Measurements from ENCODE around the gene DOCK2. TPM values are rescaled to one million over a fixed set of nuclear protein-coding genes. Genes with fewer than 3 reads are reported as not detected.

The DOCK2 gene
- total RNA-seq, 1 experiment from 2014 or later, result 4.6 TPM

GRCh38 chr5:169831331-169831730 is 194.3 kb downstream of the DOCK2 start (continued):
- TF ChIP-seq FOXP4 (CRISPR knock-in tag; IDR thresholded peaks at IDR 0.05), result no peak

GRCh38 chr5:169832304-169832703 is 195.2 kb downstream of the DOCK2 start:
- Mint-ChIP-seq H3K4me3 (no peak overlapping the region), H3K9me3 (no peaks in the 10 kb centered on the region), H3K4me1 (0 out of 2 replicates have a peak, but pooled peaks cover 1% of the 10 kb centered on the region), H3K36me3 (no peaks in the 10 kb centered on the region), H3K27ac (no peak overlapping the region), H3K27me3 (ENCODE audit: low read depth) (no peaks in the 10 kb centered on the region)
- CTCF ChIA-PET, result no interaction called here
- no peak for TF ChIP-seq JAZF1 (CRISPR knock-in tag; IDR thresholded peaks at IDR 0.05)
- TF ChIP-seq ZNF232 (CRISPR knock-in tag; IDR thresholded peaks at IDR 0.05), result no peak
- no peak for TF ChIP-seq ZNF416 (CRISPR knock-in tag; IDR thresholded peaks at IDR 0.05)
- no peak for TF ChIP-seq ARID4B (CRISPR knock-in tag; IDR thresholded peaks at IDR 0.05; ENCODE audit: borderline replicate concordance)
- TF ChIP-seq SP1 (CRISPR knock-in tag; conservative IDR thresholded peaks at IDR 0.05), result no peak
- TF ChIP-seq ZNF138 (CRISPR knock-in tag; conservative IDR thresholded peaks at IDR 0.05), result no peak
- no peak for TF ChIP-seq FOXP1 (CRISPR knock-in tag; IDR thresholded peaks at IDR 0.05; ENCODE audit: borderline replicate concordance)
- TF ChIP-seq STAT6 (CRISPR knock-in tag; conservative IDR thresholded peaks at IDR 0.05; ENCODE audit: low read depth), result no peak
- no peak for TF ChIP-seq GTF2I (CRISPR knock-in tag; conservative IDR thresholded peaks at IDR 0.05)
- no peak for TF ChIP-seq TEAD4 (CRISPR knock-in tag; IDR thresholded peaks at IDR 0.05)
- TF ChIP-seq E2F1 (CRISPR knock-in tag; IDR thresholded peaks at IDR 0.05), result no peak
- TF ChIP-seq MYBL2 (CRISPR knock-in tag; IDR thresholded peaks at IDR 0.05), result no peak
- TF ChIP-seq E2F5 (CRISPR knock-in tag; IDR thresholded peaks at IDR 0.05), result no peak
- TF ChIP-seq FOXP4 (CRISPR knock-in tag; IDR thresholded peaks at IDR 0.05), result no peak
- TF ChIP-seq FOXK1 (CRISPR knock-in tag; IDR thresholded peaks at IDR 0.05), result no peak
- no peak for TF ChIP-seq KAT7 (CRISPR knock-in tag; IDR thresholded peaks at IDR 0.05; ENCODE audit: borderline replicate concordance)
- no peak for TF ChIP-seq CREB1 (CRISPR knock-in tag; IDR thresholded peaks at IDR 0.05)
- no peak for TF ChIP-seq ZMAT4 (CRISPR knock-in tag; IDR thresholded peaks at IDR 0.05)
- TF ChIP-seq PREB (CRISPR knock-in tag; IDR thresholded peaks at IDR 0.05; ENCODE audit: borderline replicate concordance), result no peak
- no peak for TF ChIP-seq RORB (CRISPR knock-in tag; IDR thresholded peaks at IDR 0.05)
- no peak for ATAC-seq
- POLR2A ChIA-PET, result no interaction called here
- no peak for DNase-seq (ENCODE audit: low spot score)

Measured in WTC11 (cell line).